Mesenchymal stem cell (in vitro differentiated cells and primary cell): ENCODE results near the gene SLC25A51.
"Not testable (repeated sequence)": the region's sequence is repeated elsewhere in the genome, so short reads cannot be mapped to it uniquely, and the experiment has no call there.

ENCODE experiments used
- DNase-seq: peaks from one replicate; pipeline ENCODE4 v3.0.0-alpha.2; 2013
- H2AFZ ChIP-seq: one replicate; pipeline ENCODE4 v1.6.1; 2013; ENCODE audit warnings: low read depth, mild to moderate bottlenecking, control low read depth, inconsistent platforms, low read length, moderate library complexity
- H2AK5ac ChIP-seq: 2 replicates; pipeline ENCODE4 v1.6.1; 2013; ENCODE audit warnings: low read length, moderate library complexity, mild to moderate bottlenecking, inconsistent platforms; ENCODE audit not compliant: severe bottlenecking
- H2BK120ac ChIP-seq: one replicate; pipeline ENCODE4 v1.6.1; 2013; ENCODE audit warnings: low read depth, mild to moderate bottlenecking, inconsistent platforms, low read length, moderate library complexity
- H2BK12ac ChIP-seq, 2 experiments: one replicate each; pipeline ENCODE4 v1.6.1; 2013; ENCODE audit warnings: inconsistent platforms in 2 of 2, low read length in 2 of 2, mild to moderate bottlenecking in 2 of 2, moderate library complexity in 2 of 2, control low read depth in 1 of 2
- H2BK15ac ChIP-seq: one replicate; pipeline ENCODE4 v1.6.1; 2013; ENCODE audit warnings: mild to moderate bottlenecking, low read depth, inconsistent platforms; ENCODE audit not compliant: poor library complexity, severe bottlenecking
- H2BK5ac ChIP-seq: 2 replicates; pipeline ENCODE4 v1.6.1; 2013; ENCODE audit warnings: low read depth, mild to moderate bottlenecking, low read length, control low read depth, inconsistent platforms; ENCODE audit not compliant: poor library complexity, severe bottlenecking
- H3K14ac ChIP-seq, 2 experiments: one replicate each; pipeline ENCODE4 v1.6.1; 2013; ENCODE audit warnings: inconsistent platforms in 2 of 2, low read length in 2 of 2, control low read depth in 1 of 2, mild to moderate bottlenecking in 1 of 2, moderate library complexity in 1 of 2
- H3K18ac ChIP-seq, 2 experiments: one replicate each; pipeline ENCODE4 v1.6.1; 2013; ENCODE audit warnings: inconsistent platforms in 2 of 2, low read length in 2 of 2, control low read depth in 1 of 2, low read depth in 1 of 2, mild to moderate bottlenecking in 1 of 2
- H3K23ac ChIP-seq, 2 experiments: one replicate each; pipeline ENCODE4 v1.6.1; 2013; ENCODE audit warnings: inconsistent platforms in 2 of 2, low read length in 2 of 2, mild to moderate bottlenecking in 2 of 2, moderate library complexity in 2 of 2, control low read depth in 1 of 2
- H3K27ac ChIP-seq: 2 replicates; pipeline ENCODE4 v1.5.1; 2013; ENCODE audit warnings: mild to moderate bottlenecking, moderate library complexity, low read length, control low read depth, inconsistent platforms; ENCODE audit not compliant: poor library complexity, severe bottlenecking
- H3K27me3 ChIP-seq, 2 experiments: 2 replicates each; pipeline versions ENCODE4 v1.6.1 to v1.7.0; 2013; ENCODE audit warnings: low read length in 2 of 2, mild to moderate bottlenecking in 2 of 2, moderate library complexity in 2 of 2, control low read depth in 1 of 2, inconsistent platforms in 1 of 2; ENCODE audit not compliant: control insufficient read depth in 1 of 2, insufficient read depth in 1 of 2
- H3K36me3 ChIP-seq, 2 experiments: 2 replicates each; pipeline versions ENCODE4 v1.6.1 to v1.7.0; 2013; ENCODE audit warnings: low read length in 2 of 2, control low read depth in 1 of 2, inconsistent platforms in 1 of 2, low read depth in 1 of 2, mild to moderate bottlenecking in 1 of 2; ENCODE audit not compliant: insufficient read depth in 2 of 2, control insufficient read depth in 1 of 2
- H3K4ac ChIP-seq, 2 experiments: one replicate each; pipeline ENCODE4 v1.6.1; 2013; ENCODE audit warnings: inconsistent platforms in 2 of 2, low read length in 2 of 2, mild to moderate bottlenecking in 2 of 2, moderate library complexity in 2 of 2, control low read depth in 1 of 2, low read depth in 1 of 2
- H3K4me1 ChIP-seq: 2 replicates; pipeline ENCODE4 v1.6.1; 2013; ENCODE audit warnings: low read depth, low read length, control low read depth; ENCODE audit not compliant: control insufficient read depth, insufficient read depth
- H3K4me2 ChIP-seq: 2 replicates; pipeline ENCODE4 v1.6.1; 2013; ENCODE audit warnings: low read length, mild to moderate bottlenecking, inconsistent platforms; ENCODE audit not compliant: poor library complexity, severe bottlenecking
- H3K4me3 ChIP-seq, 2 experiments: 2 replicates each; pipeline versions ENCODE4 v1.5.1 to v1.7.0; 2013; ENCODE audit warnings: low read length in 2 of 2, mild to moderate bottlenecking in 2 of 2, control low read depth in 1 of 2, low read depth in 1 of 2; ENCODE audit not compliant: insufficient read depth in 1 of 2
- H3K79me1 ChIP-seq: replicated peaks from 2 replicates; pipeline ENCODE4 v1.6.1; 2013; ENCODE audit warnings: mild to moderate bottlenecking, control low read depth, low read length, inconsistent platforms; ENCODE audit not compliant: poor library complexity, severe bottlenecking
- H3K9ac ChIP-seq: 2 replicates; pipeline ENCODE4 v1.7.0; 2013; ENCODE audit warnings: mild to moderate bottlenecking, low read length, moderate library complexity
- H3K9me3 ChIP-seq: 2 replicates; pipeline ENCODE4 v1.7.0; 2013; ENCODE audit warnings: mild to moderate bottlenecking, low read length; ENCODE audit not compliant: control insufficient read depth
- H4K8ac ChIP-seq: one replicate; pipeline ENCODE4 v1.6.1; 2013; ENCODE audit warnings: inconsistent platforms, mild to moderate bottlenecking, low read length, moderate library complexity
- H4K91ac ChIP-seq: one replicate; pipeline ENCODE4 v1.6.1; 2013; ENCODE audit warnings: mild to moderate bottlenecking, low read length, inconsistent platforms
- WGBS: methylation state at CpG from one replicate; pipeline ENCODE4 v1.1.7; 2013; ENCODE audit warnings: mixed read lengths; 5-methylcytosine and 5-hydroxymethylcytosine counted together

Gene SLC25A51

DNA sequence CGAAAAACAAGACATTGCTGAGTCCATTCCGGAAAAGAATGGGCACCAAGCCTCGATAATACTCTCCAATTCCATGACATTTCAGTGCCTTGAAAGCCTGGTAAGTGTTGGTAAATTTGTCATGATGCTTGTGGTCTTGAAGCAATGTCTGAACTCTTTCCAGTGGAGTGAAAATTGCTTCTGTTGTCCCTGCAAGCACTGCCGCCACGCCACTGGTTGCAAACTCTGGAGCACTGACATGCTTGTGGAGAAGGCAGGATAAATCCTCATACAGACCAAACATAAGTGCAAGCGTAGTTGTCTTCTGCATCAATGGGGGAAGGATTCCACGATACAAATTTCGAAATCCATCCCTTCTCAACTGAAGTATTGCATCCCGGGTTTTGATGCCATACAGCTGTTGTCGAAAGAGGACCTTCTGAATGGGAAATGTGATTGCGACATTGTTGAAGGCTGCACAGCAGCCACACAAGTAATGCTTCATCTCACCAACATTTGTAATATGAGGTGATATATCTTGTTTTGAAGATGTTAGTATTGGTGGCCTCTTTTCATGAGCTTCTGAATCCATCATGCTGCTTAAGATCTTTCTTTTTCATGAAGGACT is 15.8 kb downstream of the SLC25A51 start:
- H4K8ac ChIP-seq, H3K27ac ChIP-seq, H2BK5ac ChIP-seq, H3K4me1 ChIP-seq, H3K14ac ChIP-seq, H3K9ac ChIP-seq, H2BK15ac ChIP-seq, H3K18ac ChIP-seq, H3K27me3 ChIP-seq, H3K4me2 ChIP-seq, H4K91ac ChIP-seq, H3K4me3 ChIP-seq, H3K9me3 ChIP-seq, H3K4ac ChIP-seq, H2BK120ac ChIP-seq, H2BK12ac ChIP-seq, H3K23ac ChIP-seq, H2AK5ac ChIP-seq, H2AFZ ChIP-seq: not testable (repeated sequence)
- DNase-seq = peak; percentile 74
- 95% methylated on average over 7 of the region's 11 CpGs for WGBS
- H3K36me3 ChIP-seq = peaks cover 24 to 61% of the 10 kb centered on the region in 2 experiments
- H3K79me1 ChIP-seq = peaks cover 31% of the 10 kb centered on the region

DNA sequence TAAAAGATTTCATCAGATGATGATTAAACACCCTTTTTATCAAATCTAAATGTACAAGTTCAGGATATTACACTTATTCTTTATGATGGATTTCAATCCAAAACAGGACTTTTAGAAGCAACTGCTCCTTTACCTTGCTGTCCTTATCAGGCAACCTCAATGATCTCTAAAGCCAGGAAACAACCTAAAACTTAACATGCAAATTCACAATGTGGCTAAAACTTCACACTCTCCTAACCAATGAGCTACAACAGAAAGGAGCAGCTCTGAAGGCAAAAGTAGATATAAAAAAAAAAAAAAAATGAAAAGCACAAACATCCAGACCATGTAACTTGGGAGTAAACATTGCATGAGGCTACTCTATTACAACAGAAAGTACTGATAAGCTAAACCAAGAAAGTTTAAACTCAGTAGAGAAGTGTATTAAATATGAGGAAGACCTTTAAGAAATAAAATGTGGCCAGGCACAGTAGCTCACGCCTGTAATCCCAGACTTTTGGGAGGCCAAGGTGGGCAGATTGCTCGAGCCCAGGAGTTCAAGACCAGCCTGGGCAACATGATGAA is 22.9 kb downstream of the SLC25A51 start:
- H3K4me2 ChIP-seq = no peak overlapping the region
- H2BK15ac ChIP-seq = no peak overlapping the region
- peaks cover 17% of the 10 kb centered on the region for H3K79me1 ChIP-seq
- no peak overlapping the region for H3K27ac ChIP-seq
- no peak overlapping the region for H3K4me3 ChIP-seq
- H3K9me3 ChIP-seq = peaks cover 10% of the 10 kb centered on the region
- no peak overlapping the region for H4K91ac ChIP-seq
- no peaks in the 10 kb centered on the region for H3K4me1 ChIP-seq
- WGBS = 96% methylated on average over 2 of the region's 2 CpGs
- no peak for DNase-seq
- H2BK12ac ChIP-seq = no peak overlapping the region
- no peak overlapping the region for H3K14ac ChIP-seq
- H4K8ac ChIP-seq = no peak overlapping the region
- H3K23ac ChIP-seq = no peak overlapping the region
- H2AK5ac ChIP-seq = no peak overlapping the region
- H3K9ac ChIP-seq = no peak overlapping the region
- no peak overlapping the region for H2BK120ac ChIP-seq
- H3K36me3 ChIP-seq = peaks cover 21 to 70% of the 10 kb centered on the region in 2 experiments
- no peak overlapping the region for H2BK5ac ChIP-seq
- no peaks in the 10 kb centered on the region for H3K27me3 ChIP-seq
- no peak overlapping the region for H2AFZ ChIP-seq
- H3K4ac ChIP-seq = no peak overlapping the region
- H3K18ac ChIP-seq = no peak overlapping the region

DNA sequence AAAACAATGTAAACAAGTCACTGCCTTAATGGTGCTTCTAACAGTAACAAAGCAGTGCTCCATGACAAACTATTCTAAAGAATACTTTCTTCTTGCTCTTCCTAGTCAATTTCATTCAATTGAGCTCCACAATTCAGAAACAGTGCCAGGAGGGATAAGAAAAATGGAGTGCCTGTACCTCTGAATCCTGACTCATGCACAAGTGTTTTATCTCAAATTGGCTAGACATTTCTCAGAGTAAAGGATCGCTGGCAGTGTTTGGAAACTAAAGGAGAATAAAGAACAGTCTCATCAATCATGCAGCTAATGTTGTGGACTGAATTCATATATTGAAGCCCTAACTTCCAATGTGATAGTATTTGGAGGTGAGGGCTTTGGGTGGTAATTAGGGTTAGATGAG is 27.6 kb downstream of the SLC25A51 start:
- Histone ChIP-seq H3K23ac (no peak overlapping the region), H3K9me3 (peaks cover 10% of the 10 kb centered on the region), H2BK12ac (no peak overlapping the region)

DNA sequence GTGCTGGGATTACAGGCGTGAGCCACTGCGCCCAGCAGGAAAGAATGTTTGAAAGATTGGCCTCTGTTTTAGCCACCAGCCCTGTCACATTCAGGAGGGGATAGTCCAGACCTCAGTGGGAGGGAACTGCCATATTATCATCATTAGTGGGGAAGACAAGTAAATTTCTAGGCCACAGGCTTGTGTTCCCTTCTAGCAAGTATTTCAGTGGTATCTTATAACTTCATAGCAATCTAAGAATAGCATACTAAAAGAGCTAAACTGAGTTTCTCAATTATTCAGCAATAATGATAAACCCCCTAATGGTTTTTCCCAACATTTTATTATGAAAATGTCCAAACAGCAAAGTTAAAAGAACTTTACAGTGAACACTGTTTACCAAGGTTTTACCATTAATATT is 30.0 kb downstream of the SLC25A51 start:
- Histone ChIP-seq H2BK12ac (no peak overlapping the region), H2AFZ (no peak overlapping the region), H3K27ac (no peak overlapping the region), H3K23ac (no peak overlapping the region), H3K27me3 (no peaks in the 10 kb centered on the region), H3K4me3 (no peak overlapping the region), H3K36me3 (peaks cover 8 to 33% of the 10 kb centered on the region in 2 experiments), H2BK5ac (no peak overlapping the region), H3K4ac (no peak overlapping the region), H3K14ac (no peak overlapping the region), H3K9ac (no peak overlapping the region), H4K91ac (no peak overlapping the region), H2AK5ac (no peak overlapping the region), H3K9me3 (peaks cover 10% of the 10 kb centered on the region), H3K79me1 (peaks cover 3% of the 10 kb centered on the region), H4K8ac (no peak overlapping the region), H3K18ac (no peak overlapping the region), H3K4me2 (no peak overlapping the region), H2BK120ac (no peak overlapping the region), H3K4me1 (no peaks in the 10 kb centered on the region), H2BK15ac (no peak overlapping the region)
- DNase-seq = no peak
- 96% methylated on average over 2 of the region's 2 CpGs for WGBS

More for the DNA sequence above, 27.6 kb downstream of the SLC25A51 start:
- H3K36me3 ChIP-seq = peaks cover 14 to 49% of the 10 kb centered on the region in 2 experiments
- H3K9ac ChIP-seq = no peak overlapping the region
- H2BK15ac ChIP-seq = no peak overlapping the region
- no peak overlapping the region for H3K4ac ChIP-seq
- no peak overlapping the region for H3K4me3 ChIP-seq
- no peak overlapping the region for H2BK5ac ChIP-seq
- no peak for DNase-seq
- H3K27me3 ChIP-seq = no peaks in the 10 kb centered on the region
- H2AFZ ChIP-seq = no peak overlapping the region
- no peaks in the 10 kb centered on the region for H3K4me1 ChIP-seq
- H3K4me2 ChIP-seq = no peak overlapping the region
- H2AK5ac ChIP-seq = no peak overlapping the region
- WGBS = 100% methylated on average over 1 of the region's 1 CpG
- H4K91ac ChIP-seq = no peak overlapping the region
- no peak overlapping the region for H3K27ac ChIP-seq
- H3K79me1 ChIP-seq = peaks cover 5% of the 10 kb centered on the region
- no peak overlapping the region for H2BK120ac ChIP-seq
- H4K8ac ChIP-seq = no peak overlapping the region
- H3K14ac ChIP-seq = no peak overlapping the region
- H3K18ac ChIP-seq = no peak overlapping the region
